Hematopoietic multipotent progenitor cell treated with erythropoietin and hydrocortisone succinate and interleukin-3 and kit ligand, for 8 days (in vitro differentiated cells): ENCODE data around the gene GADD45B.
"Not testable (repeated sequence)": the region's sequence is repeated elsewhere in the genome, so short reads cannot be mapped to it uniquely, and the experiment has no call there.

Experiments
- DNase-seq: peaks from one replicate; pipeline ENCODE4 v3.0.0-alpha.2; 2015

Gene GADD45B

GRCh38 chr19:2518856-2519255, 42.9 kb downstream of the GADD45B start:
- not testable (repeated sequence) for DNase-seq

GRCh38 chr19:2519482-2519881, 43.6 kb downstream of the GADD45B start:
- no peak for DNase-seq

- DNase-seq: no peak
Measured at GRCh38 chr19:2523630-2524311, 47.8 kb downstream of the GADD45B start.

- no peak for DNase-seq
Measured at GRCh38 chr19:2524361-2524839, 48.5 kb downstream of the GADD45B start.

- DNase-seq: no peak
Measured at GRCh38 chr19:2524840-2525723, 49.2 kb downstream of the GADD45B start.

GRCh38 chr19:2527171-2527570, 51.2 kb downstream of the GADD45B start:
- no peak for DNase-seq

GRCh38 chr19:2527686-2528085, 51.8 kb downstream of the GADD45B start:
- DNase-seq: no peak
